Islet precursor cell (in vitro differentiated cells): ENCODE data around the gene MBD5.
"Not testable (repeated sequence)": the region's sequence is repeated elsewhere in the genome, so short reads cannot be mapped to it uniquely, and the experiment has no call there.

Experiments used
- DNase-seq: peaks from one replicate; pipeline ENCODE4 v3.0.0-alpha.2; 2018

The MBD5 gene

GRCh38 chr2:148529745-148530144 is 508.9 kb downstream of the MBD5 start:
- peak; percentile 28 for DNase-seq

GRCh38 chr2:148530350-148530749 is 509.5 kb downstream of the MBD5 start:
- DNase-seq, result peak; percentile 19

- DNase-seq, result peak; percentile 32
Observed at GRCh38 chr2:148531235-148531634, 510.3 kb downstream of the MBD5 start.

GRCh38 chr2:148531669-148532428 is 511.0 kb downstream of the MBD5 start:
- DNase-seq, result peak; percentile 24

GRCh38 chr2:148533004-148533403 is 512.1 kb downstream of the MBD5 start:
- no peak for DNase-seq

GRCh38 chr2:148533685-148534084 is 512.8 kb downstream of the MBD5 start:
- DNase-seq, result no peak

- peak; percentile 53 for DNase-seq
Observed at GRCh38 chr2:148534416-148535204, 513.7 kb downstream of the MBD5 start.

GRCh38 chr2:148538375-148538774 is 517.5 kb downstream of the MBD5 start:
- no peak for DNase-seq

- no peak for DNase-seq
Observed at GRCh38 chr2:148540022-148540421, 519.1 kb downstream of the MBD5 start.

- DNase-seq, result no peak
Observed at GRCh38 chr2:148541792-148542191, 520.9 kb downstream of the MBD5 start.

- no peak for DNase-seq
Observed at GRCh38 chr2:148542614-148543013, 521.7 kb downstream of the MBD5 start.

- DNase-seq, result not testable (repeated sequence)
Observed at GRCh38 chr2:148543088-148543540, 522.2 kb downstream of the MBD5 start.

GRCh38 chr2:148545390-148546256 is 524.7 kb downstream of the MBD5 start:
- no peak for DNase-seq

- DNase-seq, result no peak
Observed at GRCh38 chr2:148546270-148546669, 525.4 kb downstream of the MBD5 start.

- no peak for DNase-seq
Observed at GRCh38 chr2:148548716-148549400, 528.0 kb downstream of the MBD5 start.

- DNase-seq, result no peak
Observed at GRCh38 chr2:148552675-148553331, 531.9 kb downstream of the MBD5 start.

GRCh38 chr2:148553332-148553887 is 532.5 kb downstream of the MBD5 start:
- no peak for DNase-seq

- peak; percentile 91 for DNase-seq
Observed at GRCh38 chr2:148554459-148555247, 533.8 kb downstream of the MBD5 start.

GRCh38 chr2:148555622-148556294 is 534.9 kb downstream of the MBD5 start:
- DNase-seq, result no peak

- no peak for DNase-seq
Observed at GRCh38 chr2:148557844-148558436, 537.0 kb downstream of the MBD5 start.
